K562 (cell line): ENCODE data around the gene PRPSAP1. TPM values are rescaled to one million over a fixed set of nuclear protein-coding genes. Genes with fewer than 3 reads are reported as not detected.

ENCODE experiments used
- CEBPG ChIP-seq, 3 experiments: fragments of 200-800 bp in 1 of 3; sonication (Bioruptor generic) in 1 of 3; sonication (generic) in 1 of 3; formaldehyde crosslinking in 1 of 3; IDR thresholded peaks in 2 of 3; conservative IDR thresholded peaks in 1 of 3; 2 replicates each; pipeline versions ENCODE4 v1.6.1 to v1.8.0; 2016 to 2022; ENCODE audit warnings: missing compliant biosample characterization in 2 of 3, missing genetic modification characterization in 2 of 3, mild to moderate bottlenecking in 1 of 3, missing genetic modification reagents in 1 of 3
- ETV6 ChIP-seq, 3 experiments: fragments of 150-350 bp in 1 of 3; sonication (generic) in 1 of 3; formaldehyde crosslinking in 1 of 3; IDR thresholded peaks; 2 replicates each; pipeline versions ENCODE4 v1.6.1 to v1.8.0; 2014 to 2022; ENCODE audit warnings: borderline replicate concordance in 2 of 3, low read depth in 2 of 3, antibody characterized with exemption in 1 of 3, low read length in 1 of 3, mild to moderate bottlenecking in 1 of 3, missing genetic modification reagents in 1 of 3
- GATAD2B ChIP-seq: fragments of 450-650 bp; IDR thresholded peaks from 2 replicates; pipeline ENCODE4 v1.6.1; 2017; ENCODE audit warnings: mild to moderate bottlenecking, borderline replicate concordance
- L3MBTL2 ChIP-seq: fragments of 450-650 bp; IDR thresholded peaks from 2 replicates; pipeline ENCODE4 v1.6.1; 2016; ENCODE audit warnings: mild to moderate bottlenecking, moderate library complexity
- NUFIP1 ChIP-seq: fragments of 450-650 bp; IDR thresholded peaks from 2 replicates; pipeline ENCODE4 v1.6.1; 2018; ENCODE audit not compliant: partially characterized antibody
- PML ChIP-seq: IDR thresholded peaks from 2 replicates; pipeline ENCODE4 v1.6.1; 2012; ENCODE audit warnings: low read length, inconsistent platforms
- SMARCB1 ChIP-seq: IDR thresholded peaks from 2 replicates; pipeline ENCODE4 v1.6.1; 2011; ENCODE audit warnings: improper control_type of control experiment, low read depth; ENCODE audit not compliant: insufficient read length
- SRF ChIP-seq, 2 experiments: fragments of 250-450, 450-650 bp in 1 of 2; sonication (Bioruptor Pico) in 1 of 2; sonication (generic) in 1 of 2; formaldehyde crosslinking; IDR thresholded peaks; 2 replicates each; pipeline versions ENCODE4 v1.5.0 to v1.5.1; 2020 to 2022; ENCODE audit warnings: mild to moderate bottlenecking in 1 of 2, missing genetic modification reagents in 1 of 2
- TCF7 ChIP-seq: sonication (generic); IDR thresholded peaks from 2 replicates; pipeline ENCODE4 v1.6.1; 2016; ENCODE audit warnings: antibody characterized with exemption, borderline replicate concordance
- THRAP3 ChIP-seq: fragments of 450-650 bp; IDR thresholded peaks from 2 replicates; pipeline ENCODE4 v1.6.1; 2016; ENCODE audit warnings: mild to moderate bottlenecking, inconsistent platforms, borderline replicate concordance
- TRIM28 ChIP-seq: fragments of 450-650 bp; IDR thresholded peaks from 2 replicates; pipeline ENCODE4 v1.6.1; 2017
- ZNF354B ChIP-seq: fragments of 250-450 bp; sonication (Bioruptor Pico); IDR thresholded peaks from 2 replicates; pipeline ENCODE4 v1.4.0; 2020
- ZNF75A ChIP-seq: fragments of 450-650 bp; formaldehyde crosslinking; IDR thresholded peaks from 2 replicates; pipeline ENCODE4 v1.4.0; 2020; ENCODE audit warnings: mild to moderate bottlenecking
- polyA plus RNA-seq, 8 experiments: library from polyadenylated mRNA; depleted of rRNA in 4 of 8; stranded (reverse) in 5 of 8; unstranded in 3 of 8; fragments of >200 nt; fragmentation: Nextera tagmentation in 2 of 8; fragmentation: Illumina TruSeq in 1 of 8; extraction: Ambion mirVana in 2 of 8; extraction: Trizol in 1 of 8; gene quantifications; 2 replicates each; pipeline versions ENCODE4 v1.2.1 to v1.2.3, GENCODE V29; 2011 to 2014; ENCODE audit warnings: inconsistent platforms in 1 of 8, missing spikeins in 1 of 8
- total RNA-seq, 7 experiments: library from RNA; depleted of rRNA in 6 of 7; stranded (reverse); fragments of >200 nt in 6 of 7; fragmentation: Illumina TruSeq in 2 of 7; extraction: Trizol in 2 of 7; gene quantifications; 2 replicates each; pipeline versions ENCODE4 v1.2.1 to v1.2.3, GENCODE V29; 2011 to 2021; ENCODE audit warnings: low replicate concordance in 1 of 7
- TF ChIP-seq, protein P1 (sequence below): fragments of 250-450 bp; sonication (Bioruptor Pico); IDR thresholded peaks from 2 replicates; pipeline ENCODE4 v1.8.0; 2022; ENCODE audit warnings: inconsistent platforms
- TF ChIP-seq, protein P2 (sequence below): sonication (generic); formaldehyde crosslinking; IDR thresholded peaks from 2 replicates; pipeline ENCODE4 v1.8.0; 2023; ENCODE audit warnings: missing genetic modification reagents, mild to moderate bottlenecking, borderline replicate concordance
- TF ChIP-seq, protein P3 (sequence below): fragments of 250-450 bp; sonication (Bioruptor Pico); IDR thresholded peaks from 2 replicates; pipeline ENCODE4 v1.8.0; 2022; ENCODE audit warnings: inconsistent platforms, mild to moderate bottlenecking, moderate library complexity, borderline replicate concordance
- TF ChIP-seq, protein P4 (sequence below): fragments of 250-450 bp; sonication (Bioruptor Pico); IDR thresholded peaks from 2 replicates; pipeline ENCODE4 v1.8.0; 2021; ENCODE audit warnings: mild to moderate bottlenecking, moderate library complexity

Gene PRPSAP1
- total and polyA plus RNA-seq, 9 of the 15 experiments (the other 6 are each of a cell fraction or from before 2014, with no cell fraction given), result 21.9 to 77.1 (median 40.8) TPM

DNA sequence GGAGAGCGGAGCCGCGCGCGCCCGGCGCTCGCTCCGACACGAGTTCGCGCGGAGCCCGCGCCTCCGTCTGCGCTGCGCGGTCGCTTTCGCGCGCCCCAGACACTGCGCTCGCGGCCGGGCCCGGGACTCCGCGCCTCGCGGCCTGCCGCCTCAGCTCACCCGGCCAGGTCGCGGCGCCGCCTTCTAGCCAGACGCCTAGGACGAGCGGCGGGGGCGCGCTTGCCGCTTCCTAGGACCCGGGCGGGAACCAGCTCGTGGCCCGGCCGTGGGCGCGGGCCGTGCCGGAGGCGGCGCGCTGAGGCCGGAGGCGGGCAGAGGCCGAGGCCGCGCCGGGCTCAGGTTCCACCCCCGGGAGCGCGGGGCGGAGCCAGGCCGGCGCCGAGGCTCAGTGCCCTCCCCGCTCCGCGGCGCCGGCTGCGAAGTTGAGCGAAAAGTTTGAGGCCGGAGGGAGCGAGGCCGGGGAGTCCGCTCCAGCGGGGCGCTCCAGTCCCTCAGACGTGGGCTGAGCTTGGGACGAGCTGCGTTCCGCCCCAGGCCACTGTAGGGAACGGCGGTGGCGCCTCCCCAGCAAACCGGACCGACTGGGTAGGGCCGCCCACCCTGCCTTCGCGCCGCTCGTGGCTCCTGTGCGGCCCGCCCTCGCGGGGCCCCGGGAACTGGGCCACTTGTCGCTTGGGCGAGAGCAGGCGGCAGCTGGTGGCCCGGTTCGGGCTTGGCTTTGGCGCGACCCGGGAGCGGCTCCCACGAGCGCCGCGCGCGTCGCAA, 30.7 kb upstream of the PRPSAP1 start, which contains the start of gene SPHK1 (continued):
- TF ChIP-seq, protein P1, sequence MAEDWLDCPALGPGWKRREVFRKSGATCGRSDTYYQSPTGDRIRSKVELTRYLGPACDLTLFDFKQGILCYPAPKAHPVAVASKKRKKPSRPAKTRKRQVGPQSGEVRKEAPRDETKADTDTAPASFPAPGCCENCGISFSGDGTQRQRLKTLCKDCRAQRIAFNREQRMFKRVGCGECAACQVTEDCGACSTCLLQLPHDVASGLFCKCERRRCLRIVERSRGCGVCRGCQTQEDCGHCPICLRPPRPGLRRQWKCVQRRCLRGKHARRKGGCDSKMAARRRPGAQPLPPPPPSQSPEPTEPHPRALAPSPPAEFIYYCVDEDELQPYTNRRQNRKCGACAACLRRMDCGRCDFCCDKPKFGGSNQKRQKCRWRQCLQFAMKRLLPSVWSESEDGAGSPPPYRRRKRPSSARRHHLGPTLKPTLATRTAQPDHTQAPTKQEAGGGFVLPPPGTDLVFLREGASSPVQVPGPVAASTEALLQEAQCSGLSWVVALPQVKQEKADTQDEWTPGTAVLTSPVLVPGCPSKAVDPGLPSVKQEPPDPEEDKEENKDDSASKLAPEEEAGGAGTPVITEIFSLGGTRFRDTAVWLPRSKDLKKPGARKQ (CRISPR knock-in tag), result no peak
- TF ChIP-seq ZNF354B (CRISPR knock-in tag), result no peak
- no peak for TF ChIP-seq THRAP3
- TF ChIP-seq TCF7, result no peak
- TF ChIP-seq GATAD2B, result peak; percentile 89
- TF ChIP-seq, protein P2, sequence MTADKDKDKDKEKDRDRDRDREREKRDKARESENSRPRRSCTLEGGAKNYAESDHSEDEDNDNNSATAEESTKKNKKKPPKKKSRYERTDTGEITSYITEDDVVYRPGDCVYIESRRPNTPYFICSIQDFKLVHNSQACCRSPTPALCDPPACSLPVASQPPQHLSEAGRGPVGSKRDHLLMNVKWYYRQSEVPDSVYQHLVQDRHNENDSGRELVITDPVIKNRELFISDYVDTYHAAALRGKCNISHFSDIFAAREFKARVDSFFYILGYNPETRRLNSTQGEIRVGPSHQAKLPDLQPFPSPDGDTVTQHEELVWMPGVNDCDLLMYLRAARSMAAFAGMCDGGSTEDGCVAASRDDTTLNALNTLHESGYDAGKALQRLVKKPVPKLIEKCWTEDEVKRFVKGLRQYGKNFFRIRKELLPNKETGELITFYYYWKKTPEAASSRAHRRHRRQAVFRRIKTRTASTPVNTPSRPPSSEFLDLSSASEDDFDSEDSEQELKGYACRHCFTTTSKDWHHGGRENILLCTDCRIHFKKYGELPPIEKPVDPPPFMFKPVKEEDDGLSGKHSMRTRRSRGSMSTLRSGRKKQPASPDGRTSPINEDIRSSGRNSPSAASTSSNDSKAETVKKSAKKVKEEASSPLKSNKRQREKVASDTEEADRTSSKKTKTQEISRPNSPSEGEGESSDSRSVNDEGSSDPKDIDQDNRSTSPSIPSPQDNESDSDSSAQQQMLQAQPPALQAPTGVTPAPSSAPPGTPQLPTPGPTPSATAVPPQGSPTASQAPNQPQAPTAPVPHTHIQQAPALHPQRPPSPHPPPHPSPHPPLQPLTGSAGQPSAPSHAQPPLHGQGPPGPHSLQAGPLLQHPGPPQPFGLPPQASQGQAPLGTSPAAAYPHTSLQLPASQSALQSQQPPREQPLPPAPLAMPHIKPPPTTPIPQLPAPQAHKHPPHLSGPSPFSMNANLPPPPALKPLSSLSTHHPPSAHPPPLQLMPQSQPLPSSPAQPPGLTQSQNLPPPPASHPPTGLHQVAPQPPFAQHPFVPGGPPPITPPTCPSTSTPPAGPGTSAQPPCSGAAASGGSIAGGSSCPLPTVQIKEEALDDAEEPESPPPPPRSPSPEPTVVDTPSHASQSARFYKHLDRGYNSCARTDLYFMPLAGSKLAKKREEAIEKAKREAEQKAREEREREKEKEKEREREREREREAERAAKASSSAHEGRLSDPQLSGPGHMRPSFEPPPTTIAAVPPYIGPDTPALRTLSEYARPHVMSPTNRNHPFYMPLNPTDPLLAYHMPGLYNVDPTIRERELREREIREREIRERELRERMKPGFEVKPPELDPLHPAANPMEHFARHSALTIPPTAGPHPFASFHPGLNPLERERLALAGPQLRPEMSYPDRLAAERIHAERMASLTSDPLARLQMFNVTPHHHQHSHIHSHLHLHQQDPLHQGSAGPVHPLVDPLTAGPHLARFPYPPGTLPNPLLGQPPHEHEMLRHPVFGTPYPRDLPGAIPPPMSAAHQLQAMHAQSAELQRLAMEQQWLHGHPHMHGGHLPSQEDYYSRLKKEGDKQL (CRISPR knock-in tag), result no peak
- no peak for TF ChIP-seq ETV6 (IDR thresholded peaks at IDR 0.05; ENCODE audit: borderline replicate concordance in 1 of 2, low read depth in 2 of 2, low read length in 1 of 2)
- no peak; the same call in 1 of the 2 replicates for TF ChIP-seq ETV6 (CRISPR knock-in tag; IDR thresholded peaks at IDR 0.05; ENCODE audit: borderline replicate concordance)
- TF ChIP-seq, protein P3, sequence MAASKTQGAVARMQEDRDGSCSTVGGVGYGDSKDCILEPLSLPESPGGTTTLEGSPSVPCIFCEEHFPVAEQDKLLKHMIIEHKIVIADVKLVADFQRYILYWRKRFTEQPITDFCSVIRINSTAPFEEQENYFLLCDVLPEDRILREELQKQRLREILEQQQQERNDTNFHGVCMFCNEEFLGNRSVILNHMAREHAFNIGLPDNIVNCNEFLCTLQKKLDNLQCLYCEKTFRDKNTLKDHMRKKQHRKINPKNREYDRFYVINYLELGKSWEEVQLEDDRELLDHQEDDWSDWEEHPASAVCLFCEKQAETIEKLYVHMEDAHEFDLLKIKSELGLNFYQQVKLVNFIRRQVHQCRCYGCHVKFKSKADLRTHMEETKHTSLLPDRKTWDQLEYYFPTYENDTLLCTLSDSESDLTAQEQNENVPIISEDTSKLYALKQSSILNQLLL, result no peak
- TF ChIP-seq SRF (CRISPR knock-in tag; IDR thresholded peaks at IDR 0.05), result no peak
- no peak for TF ChIP-seq NUFIP1
- TF ChIP-seq, protein P4, sequence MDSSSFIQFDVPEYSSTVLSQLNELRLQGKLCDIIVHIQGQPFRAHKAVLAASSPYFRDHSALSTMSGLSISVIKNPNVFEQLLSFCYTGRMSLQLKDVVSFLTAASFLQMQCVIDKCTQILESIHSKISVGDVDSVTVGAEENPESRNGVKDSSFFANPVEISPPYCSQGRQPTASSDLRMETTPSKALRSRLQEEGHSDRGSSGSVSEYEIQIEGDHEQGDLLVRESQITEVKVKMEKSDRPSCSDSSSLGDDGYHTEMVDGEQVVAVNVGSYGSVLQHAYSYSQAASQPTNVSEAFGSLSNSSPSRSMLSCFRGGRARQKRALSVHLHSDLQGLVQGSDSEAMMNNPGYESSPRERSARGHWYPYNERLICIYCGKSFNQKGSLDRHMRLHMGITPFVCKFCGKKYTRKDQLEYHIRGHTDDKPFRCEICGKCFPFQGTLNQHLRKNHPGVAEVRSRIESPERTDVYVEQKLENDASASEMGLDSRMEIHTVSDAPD, result no peak
- no peak for TF ChIP-seq PML
- TF ChIP-seq TRIM28, result no peak
- no peak for TF ChIP-seq SMARCB1
- no peak for TF ChIP-seq ZNF75A (CRISPR knock-in tag)
- TF ChIP-seq L3MBTL2, result peak; percentile 81
- TF ChIP-seq CEBPG (CRISPR knock-in tag; IDR thresholded peaks at IDR 0.05), result no peak
- TF ChIP-seq CEBPG (tag; conservative IDR thresholded peaks at IDR 0.05 in 1 of 2, IDR thresholded peaks at IDR 0.05 in 1 of 2), result no peak
